ENCODE results near the gene OR52K1.
"Not testable (repeated sequence)": the region's sequence is repeated elsewhere in the genome, so short reads cannot be mapped to it uniquely, and the experiment has no call there.

Gene OR52K1

DNA sequence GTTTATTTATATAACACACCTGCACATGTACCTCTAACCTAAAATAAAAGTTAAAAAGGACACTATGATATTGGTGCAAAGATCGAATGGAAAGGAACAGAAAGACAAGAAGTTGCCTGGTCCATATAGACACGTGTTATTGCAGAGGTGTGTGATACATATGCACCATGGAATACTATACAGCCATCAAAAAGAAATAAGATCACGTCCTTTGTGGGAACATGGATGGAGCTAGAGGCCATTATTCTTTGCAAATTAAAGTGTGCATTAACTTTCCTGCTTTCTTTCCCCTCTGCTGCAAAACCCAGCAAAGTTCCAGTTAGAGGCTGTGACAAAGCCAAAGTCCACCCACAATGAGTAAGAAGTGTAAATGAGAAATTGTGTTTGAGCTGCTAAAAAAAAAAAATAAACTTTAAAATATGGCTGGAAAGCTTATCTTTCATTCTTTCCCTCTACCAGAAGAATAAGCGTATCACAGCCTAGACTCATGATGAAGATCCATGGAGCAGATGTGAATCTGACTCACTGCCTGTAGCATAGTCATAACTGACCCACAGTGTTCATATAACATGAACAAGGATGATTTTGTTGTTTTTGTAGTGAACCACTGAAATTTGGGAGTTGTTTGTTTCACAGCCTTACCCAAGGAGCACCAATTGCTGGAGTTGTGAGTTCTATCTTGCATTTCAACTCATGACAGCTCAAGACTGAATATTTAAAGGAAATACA lies 9.6 kb downstream of the OR52K1 start:
- DNase-seq = no peak

GRCh38 chr11:4493480-4493818 lies 11.0 kb downstream of the OR52K1 start:
- no peak for DNase-seq

DNA sequence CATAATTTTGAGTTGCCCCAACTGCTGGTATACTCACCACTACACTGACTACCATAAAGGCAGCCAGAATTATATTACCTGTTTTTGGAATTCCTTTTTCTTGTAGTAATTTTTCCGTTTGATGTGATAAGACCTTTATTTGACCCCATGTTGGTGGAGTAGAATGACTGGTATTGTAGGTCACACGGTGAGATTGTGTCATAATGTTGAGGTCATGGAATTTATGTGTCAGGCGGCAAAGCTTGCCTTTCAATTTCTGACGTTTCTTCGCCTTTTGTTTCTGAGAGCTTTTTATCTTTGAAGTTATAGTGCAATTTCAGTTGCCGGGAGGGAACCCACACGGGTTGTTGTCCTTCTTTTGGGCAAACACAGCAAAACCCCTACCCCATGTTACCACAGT lies 13.0 kb downstream of the OR52K1 start:
- DNase-seq = no peak

GRCh38 chr11:4495986-4496385 lies 13.5 kb downstream of the OR52K1 start:
- no peak for DNase-seq

GRCh38 chr11:4496557-4497248 lies 14.3 kb downstream of the OR52K1 start:
- DNase-seq = no peak

DNA sequence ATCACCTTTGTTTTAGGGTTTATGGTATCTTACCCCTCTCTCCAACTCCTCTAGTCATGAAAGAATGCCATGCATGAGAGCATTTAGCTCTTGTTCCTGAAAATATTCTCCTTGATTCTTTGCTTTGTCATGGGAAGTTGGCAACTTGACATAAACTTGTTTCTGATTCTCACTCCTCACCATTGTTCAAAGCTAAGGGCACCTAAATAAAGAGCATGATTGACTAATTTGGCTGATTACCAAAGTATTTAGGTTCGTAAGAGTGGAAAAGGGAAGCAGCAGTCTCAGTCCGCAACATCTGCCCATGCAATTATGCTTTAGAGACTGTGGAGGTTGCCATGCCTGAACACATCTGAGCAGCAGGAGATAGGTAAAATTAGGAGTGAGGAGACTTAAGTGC lies 26.4 kb downstream of the OR52K1 start:
- no peak for DNase-seq

DNA sequence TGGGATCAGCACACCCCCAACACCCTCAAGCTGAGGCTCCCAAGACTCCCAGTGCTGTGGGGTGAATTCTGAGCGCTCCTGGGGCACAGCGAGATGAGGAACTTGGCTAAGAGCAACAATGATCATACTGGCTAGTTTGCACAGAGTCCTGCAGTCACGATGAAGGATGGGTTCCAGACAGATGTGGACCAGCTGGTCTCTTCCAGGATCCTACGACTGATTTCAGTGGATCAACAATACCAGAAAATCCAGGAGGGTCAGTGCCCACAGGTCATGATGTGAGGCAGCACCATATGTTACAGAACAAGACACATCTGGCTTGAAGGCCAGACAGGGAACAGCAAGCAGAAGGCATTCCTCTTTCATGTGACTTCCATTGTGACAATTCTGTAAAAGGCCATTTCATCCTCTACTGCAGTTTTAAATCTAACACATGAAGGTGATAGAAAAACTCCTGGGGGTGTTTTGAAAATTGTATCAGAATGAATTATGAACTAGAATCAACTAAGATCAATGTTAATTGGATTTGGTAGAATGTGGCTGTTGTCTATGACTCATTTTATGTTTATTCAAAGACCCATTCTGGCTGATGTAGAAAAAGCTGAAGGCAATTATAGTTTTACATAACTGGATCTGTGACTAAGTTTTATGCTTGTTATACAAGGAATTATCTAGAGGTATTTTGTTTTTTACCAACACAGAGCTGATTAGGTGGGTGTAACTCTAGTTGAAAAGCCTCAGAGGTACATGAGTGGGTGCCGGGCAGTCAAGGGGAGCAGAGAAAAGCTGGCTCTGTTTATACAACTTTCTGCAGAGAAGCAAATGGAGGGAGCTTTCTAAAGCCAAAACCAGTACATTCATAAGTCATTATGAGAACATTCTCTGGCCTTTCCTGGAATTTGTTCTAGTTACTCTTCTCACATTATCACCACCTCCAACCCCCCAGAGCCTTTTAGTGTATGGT lies 29.1 kb downstream of the OR52K1 start:
- DNase-seq = no peak

GRCh38 chr11:4514196-4514595 lies 31.8 kb downstream of the OR52K1 start:
- no peak for DNase-seq

DNA sequence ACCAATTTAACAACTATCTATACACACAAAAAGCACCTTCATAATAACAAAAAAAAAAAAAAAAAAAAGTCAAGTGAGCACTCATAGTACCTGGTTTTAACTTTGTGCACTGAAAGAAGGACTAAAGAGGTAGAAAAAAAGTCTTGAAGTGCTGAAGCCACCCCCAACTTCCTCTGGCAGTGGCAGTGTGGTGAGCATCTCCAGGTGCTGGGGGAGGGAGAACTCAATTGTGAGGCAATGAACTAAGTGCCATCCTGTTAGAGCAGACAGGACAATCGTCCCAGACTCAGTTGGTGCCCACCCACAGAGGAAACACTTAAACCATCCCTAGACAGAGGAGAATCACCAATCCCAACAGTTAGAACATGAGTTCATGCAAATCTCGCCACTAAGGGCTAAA lies 39.9 kb downstream of the OR52K1 start:
- no peak for DNase-seq

DNA sequence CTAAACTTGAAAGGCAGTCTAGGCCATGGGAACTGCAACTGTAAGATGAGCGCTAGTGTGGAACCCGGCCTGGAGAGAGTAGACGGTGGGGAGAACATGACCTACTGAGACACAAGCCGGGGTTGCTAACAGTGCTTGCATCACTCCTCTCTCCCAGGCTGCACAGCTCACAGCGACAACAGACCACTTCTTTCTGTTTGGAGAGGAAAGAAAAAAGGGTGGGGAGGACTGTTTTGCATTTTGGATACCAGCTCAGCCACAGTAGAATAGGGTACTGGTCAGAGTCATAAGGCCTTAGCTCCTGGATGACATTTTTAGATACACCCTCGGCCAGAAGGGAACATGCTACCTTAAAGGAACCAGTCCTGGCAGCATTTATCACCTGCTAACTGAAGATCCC lies 40.3 kb downstream of the OR52K1 start:
- DNase-seq = no peak

- DNase-seq = no peak
Measured at GRCh38 chr11:4523666-4524065, 41.2 kb downstream of the OR52K1 start.

DNA sequence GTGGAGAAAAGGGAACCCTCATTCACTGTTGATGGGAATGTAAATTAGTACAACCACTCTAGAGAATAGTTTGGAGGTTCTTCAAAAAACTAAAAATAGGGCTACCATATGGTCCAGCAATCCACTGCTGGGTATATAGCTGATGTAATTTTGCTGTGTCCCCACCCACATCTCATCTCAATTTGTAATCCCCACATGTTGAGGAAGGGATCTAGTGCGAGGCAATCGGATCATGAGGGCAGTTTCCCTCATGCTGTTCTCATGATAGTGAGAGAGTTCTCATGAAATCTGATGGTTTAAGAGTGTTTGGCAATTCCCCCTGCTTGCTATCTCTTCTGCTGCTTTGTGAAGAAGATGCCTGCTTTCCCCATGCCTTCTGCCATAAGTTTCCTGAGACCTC lies 45.5 kb downstream of the OR52K1 start:
- no peak for DNase-seq

DNA sequence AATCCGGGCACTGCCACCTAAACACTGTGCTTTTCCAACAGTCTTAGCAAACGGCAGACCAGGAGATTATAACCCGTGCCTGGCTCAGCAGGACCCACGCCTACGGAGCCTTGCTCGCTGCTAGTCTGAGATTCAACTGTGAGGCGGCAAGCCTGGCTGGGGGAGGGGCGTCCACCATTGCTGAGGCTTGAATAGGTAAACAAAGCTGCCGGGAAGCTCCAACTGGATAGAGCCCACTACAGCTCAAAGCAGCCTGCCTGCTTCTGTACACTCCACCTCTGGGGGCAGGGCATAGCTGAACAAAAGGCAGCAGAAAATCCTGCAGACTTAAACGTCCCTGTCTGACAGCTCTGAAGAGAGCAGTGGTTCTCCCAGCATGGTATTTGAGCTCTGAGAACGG lies 49.2 kb downstream of the OR52K1 start:
- DNase-seq = not testable (repeated sequence)

DNA sequence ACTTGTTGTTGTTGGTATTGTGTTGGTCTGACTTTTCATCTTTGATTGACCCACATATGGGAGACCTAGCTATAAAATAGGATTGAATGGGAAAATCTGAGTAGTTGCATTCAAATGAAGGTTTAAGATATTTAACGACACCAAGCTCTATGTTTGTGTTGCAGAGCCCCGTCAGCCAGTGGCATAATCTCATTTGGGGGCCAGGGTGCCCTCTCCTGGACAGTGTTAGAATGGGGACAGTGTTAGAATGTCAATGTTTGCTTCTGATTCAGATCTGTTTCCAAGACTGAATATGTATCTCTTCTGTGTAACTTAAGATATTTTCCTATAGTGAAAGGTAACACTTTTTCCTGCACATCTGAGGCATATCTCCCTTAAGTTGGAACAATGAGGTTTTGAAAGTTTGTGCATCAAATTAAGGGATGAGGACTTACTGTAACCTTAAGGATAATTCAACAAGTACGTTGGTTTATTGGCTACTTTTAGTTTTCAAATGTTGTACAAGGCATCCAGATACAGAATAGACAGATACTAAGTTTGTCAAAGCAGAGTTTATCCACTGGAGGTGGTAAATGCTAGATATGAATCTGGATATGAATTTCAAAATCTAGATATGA lies 57.3 kb downstream of the OR52K1 start:
- DNase-seq = peak; percentile 38 to 55

DNA sequence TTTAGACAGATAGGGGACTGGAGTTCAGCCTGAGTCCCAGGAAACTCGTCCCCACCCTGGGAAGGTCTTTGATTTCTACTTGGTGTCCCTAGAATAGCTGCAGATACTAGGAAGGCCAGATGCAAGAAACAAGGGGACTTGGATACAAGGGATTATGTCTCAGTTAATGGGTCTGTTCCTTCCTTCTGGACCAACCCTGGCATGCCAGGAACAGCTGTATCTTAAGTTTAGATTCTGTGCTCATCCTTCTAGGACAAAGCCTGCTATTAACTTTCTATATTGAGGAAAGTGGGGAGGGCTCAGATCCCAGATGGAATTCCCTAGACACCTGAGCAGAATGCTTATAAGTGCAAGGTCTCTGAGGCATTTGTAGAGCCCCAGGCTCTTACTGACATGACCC lies 58.6 kb downstream of the OR52K1 start:
- DNase-seq = no peak
